Measurements from ENCODE around the gene RAB24. TPM values are rescaled to one million over a fixed set of nuclear protein-coding genes. Genes with fewer than 3 reads are reported as not detected.

The RAB24 gene
- total and polyA plus RNA-seq, 2 experiments from 2014 or later = 30.3 to 64.6 TPM

GRCh38 chr5:177299697-177300096 is 3.8 kb downstream of the RAB24 start:
- H3K4me2 ChIP-seq = peak overlapping the region; percentile 31
- H2AFZ ChIP-seq = no peak overlapping the region
- peak overlapping the region; percentile 91 for H3K27ac ChIP-seq
- H3K36me3 ChIP-seq (replicated peaks; ENCODE audit: insufficient read depth, low read depth) = no peaks in the 10 kb centered on the region
- H3K4me3 ChIP-seq = no peak overlapping the region
- H3K4me1 ChIP-seq (ENCODE audit: insufficient read depth) = peaks cover 31% of the 10 kb centered on the region
- no peaks in the 10 kb centered on the region for H3K9me2 ChIP-seq (replicated peaks; ENCODE audit: insufficient read depth)
- peaks cover 11% of the 10 kb centered on the region for H4K20me1 ChIP-seq (ENCODE audit: insufficient read depth, poor library complexity, severe bottlenecking)
- no peaks in the 10 kb centered on the region for H3K27me3 ChIP-seq
- H3K9me3 ChIP-seq (ENCODE audit: low read depth) = no peaks in the 10 kb centered on the region
- WGBS (ENCODE audit: low lambda C conversion rate, missing lambda C conversion rate) = 91% methylated on average over 9 of the region's 9 CpGs
- no peak for DNase-seq (ENCODE audit: low spot score)
- H3K79me2 ChIP-seq = peaks cover 32% of the 10 kb centered on the region
- TF ChIP-seq EZH2phosphoT487 (IDR thresholded peaks at IDR 0.05; ENCODE audit: low read depth, severe bottlenecking, unreplicated experiment) = no peak
- no peak for TF ChIP-seq EZH2 (IDR thresholded peaks at IDR 0.05; ENCODE audit: borderline replicate concordance)
- TF ChIP-seq CTCF (IDR thresholded peaks at IDR 0.05; ENCODE audit: poor library complexity) = no peak

- 77% methylated on average over 2 of the region's 2 CpGs for WGBS (ENCODE audit: low lambda C conversion rate, missing lambda C conversion rate)
- Histone ChIP-seq H3K27ac (no peak overlapping the region), H3K79me2 (peaks cover 17% of the 10 kb centered on the region), H3K27me3 (no peaks in the 10 kb centered on the region), H3K36me3 (replicated peaks; ENCODE audit: insufficient read depth, low read depth) (no peaks in the 10 kb centered on the region), H2AFZ (no peak overlapping the region), H4K20me1 (ENCODE audit: insufficient read depth, poor library complexity, severe bottlenecking) (peaks cover 8% of the 10 kb centered on the region), H3K4me1 (ENCODE audit: insufficient read depth) (peaks cover 31% of the 10 kb centered on the region), H3K4me2 (no peak overlapping the region), H3K9me3 (ENCODE audit: low read depth) (no peaks in the 10 kb centered on the region), H3K9me2 (replicated peaks; ENCODE audit: insufficient read depth) (no peaks in the 10 kb centered on the region), H3K4me3 (no peak overlapping the region)
- no peak for DNase-seq (ENCODE audit: low spot score)
- TF ChIP-seq EZH2phosphoT487 (IDR thresholded peaks at IDR 0.05; ENCODE audit: low read depth, severe bottlenecking, unreplicated experiment) = no peak
- TF ChIP-seq EZH2 (IDR thresholded peaks at IDR 0.05; ENCODE audit: borderline replicate concordance) = no peak
- no peak for TF ChIP-seq CTCF (IDR thresholded peaks at IDR 0.05; ENCODE audit: poor library complexity)
These were observed 5.6 kb downstream of the RAB24 start for GRCh38 chr5:177297922-177298321.

- Histone ChIP-seq H3K4me3 (no peak overlapping the region), H3K79me2 (peaks cover 6% of the 10 kb centered on the region), H3K4me1 (ENCODE audit: insufficient read depth) (peaks cover 21% of the 10 kb centered on the region), H3K9me2 (replicated peaks; ENCODE audit: insufficient read depth) (no peaks in the 10 kb centered on the region), H3K27ac (no peak overlapping the region), H3K36me3 (replicated peaks; ENCODE audit: insufficient read depth, low read depth) (no peaks in the 10 kb centered on the region), H3K4me2 (no peak overlapping the region), H4K20me1 (ENCODE audit: insufficient read depth, poor library complexity, severe bottlenecking) (no peaks in the 10 kb centered on the region), H2AFZ (no peak overlapping the region), H3K9me3 (ENCODE audit: low read depth) (no peaks in the 10 kb centered on the region), H3K27me3 (no peaks in the 10 kb centered on the region)
- DNase-seq (ENCODE audit: low spot score) = no peak
- WGBS (ENCODE audit: low lambda C conversion rate, missing lambda C conversion rate) = 82% methylated on average over 4 of the region's 4 CpGs
- no peak for TF ChIP-seq CTCF (IDR thresholded peaks at IDR 0.05; ENCODE audit: poor library complexity)
These were observed 6.9 kb downstream of the RAB24 start for GRCh38 chr5:177296581-177296980.

GRCh38 chr5:177295924-177296323 is 7.6 kb downstream of the RAB24 start:
- Histone ChIP-seq H4K20me1 (ENCODE audit: insufficient read depth, poor library complexity, severe bottlenecking) (no peaks in the 10 kb centered on the region), H3K9me3 (ENCODE audit: low read depth) (no peaks in the 10 kb centered on the region), H3K4me3 (no peak overlapping the region), H3K4me1 (ENCODE audit: insufficient read depth) (peaks cover 14% of the 10 kb centered on the region), H3K79me2 (peaks cover 6% of the 10 kb centered on the region), H3K27me3 (no peaks in the 10 kb centered on the region), H3K4me2 (no peak overlapping the region), H3K36me3 (replicated peaks; ENCODE audit: insufficient read depth, low read depth) (no peaks in the 10 kb centered on the region), H3K27ac (no peak overlapping the region), H3K9me2 (replicated peaks; ENCODE audit: insufficient read depth) (no peaks in the 10 kb centered on the region), H2AFZ (no peak overlapping the region)
- DNase-seq (ENCODE audit: low spot score) = no peak
- 96% methylated on average over 9 of the region's 9 CpGs for WGBS (ENCODE audit: low lambda C conversion rate, missing lambda C conversion rate)
- no peak for TF ChIP-seq CTCF (IDR thresholded peaks at IDR 0.05; ENCODE audit: poor library complexity)
- no peak for TF ChIP-seq EZH2phosphoT487 (IDR thresholded peaks at IDR 0.05; ENCODE audit: low read depth, severe bottlenecking, unreplicated experiment)
- no peak for TF ChIP-seq EZH2 (IDR thresholded peaks at IDR 0.05; ENCODE audit: borderline replicate concordance)
